DND-41 (cell line): ENCODE measurements around the gene QSOX2.

Experiments used
- CTCF ChIP-seq: IDR thresholded peaks from 2 replicates; pipeline ENCODE4 v1.5.1; 2012; ENCODE audit warnings: borderline replicate concordance, low read length, moderate library complexity, mild to moderate bottlenecking; ENCODE audit not compliant: poor library complexity, severe bottlenecking; ENCODE audit errors: extremely low read depth
- EZH2 ChIP-seq: IDR thresholded peaks from 3 replicates; pipeline ENCODE4 v1.6.1; 2012; ENCODE audit warnings: borderline replicate concordance, low read depth, mild to moderate bottlenecking, moderate library complexity, low read length, inconsistent platforms; ENCODE audit not compliant: severe bottlenecking

- no peak for TF ChIP-seq CTCF
- TF ChIP-seq EZH2 = no peak
These were observed 11.0 kb downstream of the QSOX2 start for GRCh38 chr9:136234597-136234996.
